Body of pancreas (tissue), 4 donors: Measurements from ENCODE around the gene AKAP1.

Experiments
- POLR2A ChIP-seq, 3 donors: fragments of 450-650 bp; IDR thresholded peaks; one replicate each; pipeline ENCODE4 v1.6.1; 2016; ENCODE audit warnings: antibody characterized with exemption in 3 of 3, mild to moderate bottlenecking in 2 of 3
- TF ChIP-seq, protein P1 (sequence below), 7 experiments: fragments of 450-650 bp in 4 of 7; fragments of 200-600 bp in 3 of 7; sonication (generic) in 3 of 7; IDR thresholded peaks; one replicate each; pipeline ENCODE4 v1.5.1; 2016 to 2019; ENCODE audit warnings: antibody characterized with exemption in 7 of 7

DNA sequence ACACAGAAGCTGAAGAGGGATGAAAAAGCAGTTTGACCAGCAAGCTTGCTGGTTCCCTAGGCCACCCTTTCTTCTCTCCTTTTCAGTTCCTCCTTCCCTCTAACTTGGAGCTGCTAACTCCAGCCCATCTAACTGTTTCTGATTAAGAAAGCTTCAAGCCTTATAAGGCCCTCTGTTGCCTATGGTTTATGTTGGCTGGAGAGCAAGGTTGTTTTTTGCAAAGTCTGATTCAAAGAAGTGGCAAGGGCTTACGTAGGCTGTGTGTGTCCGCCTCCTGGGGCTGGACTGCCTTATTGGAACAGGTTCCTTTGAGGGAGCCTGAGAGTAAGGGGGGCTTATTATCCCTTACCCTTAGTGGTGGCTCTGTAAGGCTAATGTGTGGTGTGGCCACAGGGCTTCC lies 7.1 kb downstream of the AKAP1 start:
- TF ChIP-seq, protein P1, sequence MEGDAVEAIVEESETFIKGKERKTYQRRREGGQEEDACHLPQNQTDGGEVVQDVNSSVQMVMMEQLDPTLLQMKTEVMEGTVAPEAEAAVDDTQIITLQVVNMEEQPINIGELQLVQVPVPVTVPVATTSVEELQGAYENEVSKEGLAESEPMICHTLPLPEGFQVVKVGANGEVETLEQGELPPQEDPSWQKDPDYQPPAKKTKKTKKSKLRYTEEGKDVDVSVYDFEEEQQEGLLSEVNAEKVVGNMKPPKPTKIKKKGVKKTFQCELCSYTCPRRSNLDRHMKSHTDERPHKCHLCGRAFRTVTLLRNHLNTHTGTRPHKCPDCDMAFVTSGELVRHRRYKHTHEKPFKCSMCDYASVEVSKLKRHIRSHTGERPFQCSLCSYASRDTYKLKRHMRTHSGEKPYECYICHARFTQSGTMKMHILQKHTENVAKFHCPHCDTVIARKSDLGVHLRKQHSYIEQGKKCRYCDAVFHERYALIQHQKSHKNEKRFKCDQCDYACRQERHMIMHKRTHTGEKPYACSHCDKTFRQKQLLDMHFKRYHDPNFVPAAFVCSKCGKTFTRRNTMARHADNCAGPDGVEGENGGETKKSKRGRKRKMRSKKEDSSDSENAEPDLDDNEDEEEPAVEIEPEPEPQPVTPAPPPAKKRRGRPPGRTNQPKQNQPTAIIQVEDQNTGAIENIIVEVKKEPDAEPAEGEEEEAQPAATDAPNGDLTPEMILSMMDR (IDR thresholded peaks at IDR 0.05): no peak
- no peak for TF ChIP-seq POLR2A (IDR thresholded peaks at IDR 0.05)
